ENCODE data around the gene EIF4EBP2. TPM values are rescaled to one million over a fixed set of nuclear protein-coding genes. Genes with fewer than 3 reads are reported as not detected.

Gene EIF4EBP2
- polyA plus RNA-seq, 2 of the 4 experiments (the other 2 are of a cell fraction) = 13.0 to 15.4 TPM

DNA sequence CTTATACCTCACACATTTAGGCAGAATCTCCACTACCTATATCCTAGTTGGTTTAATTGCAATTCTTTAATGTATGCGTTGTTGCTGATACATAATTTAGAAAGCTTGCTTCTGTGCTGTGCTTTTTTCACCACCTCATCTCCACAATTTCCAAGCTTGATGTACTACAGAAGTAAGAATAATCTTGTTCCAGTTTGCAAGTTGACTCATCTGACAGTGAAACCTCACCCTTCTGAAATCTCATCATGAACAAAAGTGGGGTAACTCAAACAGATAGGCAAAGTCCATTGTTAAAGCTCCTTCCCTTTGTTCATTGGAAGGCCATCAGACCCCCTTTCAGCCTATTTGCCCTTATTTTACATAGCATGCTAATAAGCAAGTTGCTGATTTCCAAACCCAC, 13.6 kb downstream of the EIF4EBP2 start:
- H3K9me3 ChIP-seq = no peaks in the 10 kb centered on the region
- H3K4me3 ChIP-seq = no peak overlapping the region
- peaks cover 14% of the 10 kb centered on the region for H3K4me1 ChIP-seq
- peak overlapping the region; percentile 39 for H3K4me2 ChIP-seq
- WGBS (ENCODE audit: missing lambda C conversion rate) = 86% methylated on average over 1 of the region's 1 CpG
- no peak for FAIRE-seq
- DNase-seq (ENCODE audit: low read depth in 1 of 2, low spot score in 1 of 2) = no peak
- H3K27ac ChIP-seq = no peak overlapping the region
- ATAC-seq = no peak; a peak in 1 of 6 replicates
- TF ChIP-seq HDAC2 (IDR thresholded peaks at IDR 0.05) = no peak
- TF ChIP-seq CBX2 (IDR thresholded peaks at IDR 0.05; ENCODE audit: borderline replicate concordance, low read depth) = no peak
- TF ChIP-seq, protein P1, sequence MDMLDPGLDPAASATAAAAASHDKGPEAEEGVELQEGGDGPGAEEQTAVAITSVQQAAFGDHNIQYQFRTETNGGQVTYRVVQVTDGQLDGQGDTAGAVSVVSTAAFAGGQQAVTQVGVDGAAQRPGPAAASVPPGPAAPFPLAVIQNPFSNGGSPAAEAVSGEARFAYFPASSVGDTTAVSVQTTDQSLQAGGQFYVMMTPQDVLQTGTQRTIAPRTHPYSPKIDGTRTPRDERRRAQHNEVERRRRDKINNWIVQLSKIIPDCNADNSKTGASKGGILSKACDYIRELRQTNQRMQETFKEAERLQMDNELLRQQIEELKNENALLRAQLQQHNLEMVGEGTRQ (IDR thresholded peaks at IDR 0.05) = no peak
- TF ChIP-seq, protein P2, sequence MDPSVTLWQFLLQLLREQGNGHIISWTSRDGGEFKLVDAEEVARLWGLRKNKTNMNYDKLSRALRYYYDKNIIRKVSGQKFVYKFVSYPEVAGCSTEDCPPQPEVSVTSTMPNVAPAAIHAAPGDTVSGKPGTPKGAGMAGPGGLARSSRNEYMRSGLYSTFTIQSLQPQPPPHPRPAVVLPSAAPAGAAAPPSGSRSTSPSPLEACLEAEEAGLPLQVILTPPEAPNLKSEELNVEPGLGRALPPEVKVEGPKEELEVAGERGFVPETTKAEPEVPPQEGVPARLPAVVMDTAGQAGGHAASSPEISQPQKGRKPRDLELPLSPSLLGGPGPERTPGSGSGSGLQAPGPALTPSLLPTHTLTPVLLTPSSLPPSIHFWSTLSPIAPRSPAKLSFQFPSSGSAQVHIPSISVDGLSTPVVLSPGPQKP (IDR thresholded peaks at IDR 0.05; ENCODE audit: low read depth, low read length) = no peak
- CTCF ChIA-PET = interaction anchor here (1.0 to 1.7 kb wide), 2 partner anchors 11 to 31 kb away, joined by 3 read pairs; no protein-coding TSS in a partner anchor
- POLR2A ChIA-PET = interaction anchor here (1.1 to 1.5 kb wide), 3 partner anchors 12 to 14 kb away, joined by 3 to 5 read pairs (median 5); partner anchors contain the start of gene EIF4EBP2

DNA sequence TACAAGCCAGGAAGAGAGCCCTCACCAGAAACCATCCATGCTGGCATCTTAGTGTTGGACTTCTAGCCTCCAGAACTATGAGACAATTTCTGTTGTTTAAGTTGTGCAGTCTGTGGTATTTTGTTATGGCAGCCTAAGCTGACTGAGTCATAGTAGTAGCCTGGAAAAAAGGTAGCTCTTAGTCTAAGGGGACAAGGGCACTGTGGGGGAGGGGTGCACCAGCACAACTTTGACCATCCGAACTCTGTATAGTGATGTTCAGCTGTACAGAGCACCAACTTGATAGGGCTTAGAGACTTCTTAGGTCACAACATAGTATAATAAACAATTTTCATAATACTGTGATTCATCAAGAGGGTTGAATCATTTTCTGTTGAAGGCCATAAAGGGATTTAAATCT, 14.3 kb downstream of the EIF4EBP2 start:
- FAIRE-seq (no peak), ATAC-seq (peak; percentile 56 to 66), DNase-seq (ENCODE audit: low read depth in 1 of 2, low spot score in 1 of 2) (peak in 1 of 2 experiments; percentile 10)
- no peaks in the 10 kb centered on the region for H3K9me3 ChIP-seq
- no peak overlapping the region for H3K27ac ChIP-seq
- H3K4me3 ChIP-seq = no peak overlapping the region
- peak overlapping the region; percentile 39 for H3K4me2 ChIP-seq
- CTCF ChIA-PET = interaction anchor here (0.8 to 1.7 kb wide), 5 partner anchors 10 to 123 kb away, joined by 3 read pairs; no protein-coding TSS in a partner anchor
- TF ChIP-seq, protein P3, sequence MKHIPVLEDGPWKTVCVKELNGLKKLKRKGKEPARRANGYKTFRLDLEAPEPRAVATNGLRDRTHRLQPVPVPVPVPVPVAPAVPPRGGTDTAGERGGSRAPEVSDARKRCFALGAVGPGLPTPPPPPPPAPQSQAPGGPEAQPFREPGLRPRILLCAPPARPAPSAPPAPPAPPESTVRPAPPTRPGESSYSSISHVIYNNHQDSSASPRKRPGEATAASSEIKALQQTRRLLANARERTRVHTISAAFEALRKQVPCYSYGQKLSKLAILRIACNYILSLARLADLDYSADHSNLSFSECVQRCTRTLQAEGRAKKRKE (CRISPR knock-in tag; IDR thresholded peaks at IDR 0.05; ENCODE audit: low read depth) = no peak
- TF ChIP-seq CTCF (IDR thresholded peaks at IDR 0.05) (no peak), CBX8 (IDR thresholded peaks at IDR 0.05) (no peak), RAD21 (conservative IDR thresholded peaks at IDR 0.05 in 1 of 2, IDR thresholded peaks at IDR 0.05 in 1 of 2) (no peak), RCOR1 (IDR thresholded peaks at IDR 0.05; ENCODE audit: low read depth, low read length) (no peak), FOSB (CRISPR knock-in tag; IDR thresholded peaks at IDR 0.05) (no peak), HOXB13 (CRISPR knock-in tag; IDR thresholded peaks at IDR 0.05; ENCODE audit: low read depth) (no peak), ESRRA (IDR thresholded peaks at IDR 0.05; ENCODE audit: borderline replicate concordance, low read length) (no peak), SMC3 (IDR thresholded peaks at IDR 0.05) (no peak)
- TF ChIP-seq, protein P4, sequence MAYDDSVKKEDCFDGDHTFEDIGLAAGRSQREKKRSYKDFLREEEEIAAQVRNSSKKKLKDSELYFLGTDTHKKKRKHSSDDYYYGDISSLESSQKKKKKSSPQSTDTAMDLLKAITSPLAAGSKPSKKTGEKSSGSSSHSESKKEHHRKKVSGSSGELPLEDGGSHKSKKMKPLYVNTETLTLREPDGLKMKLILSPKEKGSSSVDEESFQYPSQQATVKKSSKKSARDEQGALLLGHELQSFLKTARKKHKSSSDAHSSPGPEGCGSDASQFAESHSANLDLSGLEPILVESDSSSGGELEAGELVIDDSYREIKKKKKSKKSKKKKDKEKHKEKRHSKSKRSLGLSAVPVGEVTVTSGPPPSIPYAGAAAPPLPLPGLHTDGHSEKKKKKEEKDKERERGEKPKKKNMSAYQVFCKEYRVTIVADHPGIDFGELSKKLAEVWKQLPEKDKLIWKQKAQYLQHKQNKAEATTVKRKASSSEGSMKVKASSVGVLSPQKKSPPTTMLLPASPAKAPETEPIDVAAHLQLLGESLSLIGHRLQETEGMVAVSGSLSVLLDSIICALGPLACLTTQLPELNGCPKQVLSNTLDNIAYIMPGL (CRISPR knock-in tag; IDR thresholded peaks at IDR 0.05; ENCODE audit: borderline replicate concordance) = no peak
- 91% methylated on average over 1 of the region's 1 CpG for WGBS (ENCODE audit: missing lambda C conversion rate)
- H3K4me1 ChIP-seq = peaks cover 14% of the 10 kb centered on the region
- POLR2A ChIA-PET = interaction anchor here (1.1 to 1.5 kb wide), 2 partner anchors 12 to 14 kb away, joined by 5 read pairs; partner anchors contain the start of gene EIF4EBP2

DNA sequence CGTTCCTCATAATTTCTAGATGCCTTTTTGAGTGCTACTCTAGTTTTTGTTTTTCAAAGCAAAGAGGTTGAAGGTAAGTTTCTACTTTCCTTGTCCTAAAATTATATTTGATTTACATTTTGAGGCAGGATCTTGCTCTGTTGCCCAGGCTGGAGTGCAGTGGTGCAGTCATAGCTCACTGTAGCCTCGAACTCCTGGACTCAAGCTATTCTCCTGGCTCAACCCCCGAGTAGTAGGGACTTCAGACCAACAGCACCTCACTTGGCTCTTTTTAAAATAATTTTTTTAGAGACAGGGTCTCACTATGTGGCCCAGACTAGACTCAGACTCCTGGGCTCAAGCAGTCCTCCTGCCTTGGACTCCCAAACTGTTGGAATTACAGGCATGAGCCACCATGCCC, 14.8 kb downstream of the EIF4EBP2 start:
- ChIA-PET CTCF (interaction anchor here (0.8 to 0.9 kb wide), 3 partner anchors 14 to 122 kb away, joined by 3 read pairs; no protein-coding TSS in a partner anchor), POLR2A (interaction anchor here (1.5 kb wide), 1 partner anchor 15 kb away, joined by 5 read pairs; the partner anchor contains the start of gene EIF4EBP2)
- 90% methylated on average over 3 of the region's 3 CpGs for WGBS (ENCODE audit: missing lambda C conversion rate)
- Histone ChIP-seq H3K9me3 (no peaks in the 10 kb centered on the region), H3K4me1 (peaks cover 14% of the 10 kb centered on the region), H3K4me3 (no peak overlapping the region), H3K27ac (no peak overlapping the region), H3K4me2 (no peak overlapping the region)
- DNase-seq (ENCODE audit: low read depth in 1 of 2, low spot score in 1 of 2) (no peak), FAIRE-seq (no peak), ATAC-seq (no peak)
- TF ChIP-seq BCL3 (IDR thresholded peaks at IDR 0.05) (no peak), RARB (CRISPR knock-in tag; IDR thresholded peaks at IDR 0.05) (no peak), NFE2L2 (conservative IDR thresholded peaks at IDR 0.05; ENCODE audit: low read length) (no peak)
- TF ChIP-seq, protein P5, sequence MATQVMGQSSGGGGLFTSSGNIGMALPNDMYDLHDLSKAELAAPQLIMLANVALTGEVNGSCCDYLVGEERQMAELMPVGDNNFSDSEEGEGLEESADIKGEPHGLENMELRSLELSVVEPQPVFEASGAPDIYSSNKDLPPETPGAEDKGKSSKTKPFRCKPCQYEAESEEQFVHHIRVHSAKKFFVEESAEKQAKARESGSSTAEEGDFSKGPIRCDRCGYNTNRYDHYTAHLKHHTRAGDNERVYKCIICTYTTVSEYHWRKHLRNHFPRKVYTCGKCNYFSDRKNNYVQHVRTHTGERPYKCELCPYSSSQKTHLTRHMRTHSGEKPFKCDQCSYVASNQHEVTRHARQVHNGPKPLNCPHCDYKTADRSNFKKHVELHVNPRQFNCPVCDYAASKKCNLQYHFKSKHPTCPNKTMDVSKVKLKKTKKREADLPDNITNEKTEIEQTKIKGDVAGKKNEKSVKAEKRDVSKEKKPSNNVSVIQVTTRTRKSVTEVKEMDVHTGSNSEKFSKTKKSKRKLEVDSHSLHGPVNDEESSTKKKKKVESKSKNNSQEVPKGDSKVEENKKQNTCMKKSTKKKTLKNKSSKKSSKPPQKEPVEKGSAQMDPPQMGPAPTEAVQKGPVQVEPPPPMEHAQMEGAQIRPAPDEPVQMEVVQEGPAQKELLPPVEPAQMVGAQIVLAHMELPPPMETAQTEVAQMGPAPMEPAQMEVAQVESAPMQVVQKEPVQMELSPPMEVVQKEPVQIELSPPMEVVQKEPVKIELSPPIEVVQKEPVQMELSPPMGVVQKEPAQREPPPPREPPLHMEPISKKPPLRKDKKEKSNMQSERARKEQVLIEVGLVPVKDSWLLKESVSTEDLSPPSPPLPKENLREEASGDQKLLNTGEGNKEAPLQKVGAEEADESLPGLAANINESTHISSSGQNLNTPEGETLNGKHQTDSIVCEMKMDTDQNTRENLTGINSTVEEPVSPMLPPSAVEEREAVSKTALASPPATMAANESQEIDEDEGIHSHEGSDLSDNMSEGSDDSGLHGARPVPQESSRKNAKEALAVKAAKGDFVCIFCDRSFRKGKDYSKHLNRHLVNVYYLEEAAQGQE (IDR thresholded peaks at IDR 0.05) = no peak
